Endothelial cell of umbilical vein (primary cell): Measurements from ENCODE around the gene HUS1. TPM values are rescaled to one million over a fixed set of nuclear protein-coding genes. Genes with fewer than 3 reads are reported as not detected.

Experiments used
- BruUV-seq: library from RNA; stranded (reverse); fragments of 400-500 nt; replicated peaks from 2 replicates; lab custom pipeline; 2021; lab: Mats Ljungman, UMichigan
- CTCF ChIA-PET: fragments of 300-600, 350-600 bp; sonication (Branson Sonifier 250); formaldehyde crosslinking; loops from one replicate; lab custom pipeline; 2021; ENCODE audit warnings: antibody characterized with exemption, inconsistent platforms; lab: Charles Lee
- POLR2A ChIA-PET: fragments of 300-600, 350-600 bp; sonication (Branson Sonifier 250); formaldehyde crosslinking; loops from one replicate; lab custom pipeline; 2021; ENCODE audit warnings: antibody characterized with exemption, inconsistent platforms; lab: Charles Lee
- DNase-seq: peaks from one replicate; pipeline ENCODE4 v3.0.0-alpha.2; 2011; ENCODE audit warnings: low read depth, low spot score
- FAIRE-seq: peaks from 2 replicates; lab custom pipeline; 2011; peaks lifted over from hg19 to GRCh38; lab: Jason Lieb, UNC
- H2AFZ ChIP-seq: 2 replicates; pipeline ENCODE4 v1.6.0; 2012; ENCODE audit warnings: low read depth, low read length, control low read depth, inconsistent platforms
- H3K27ac ChIP-seq: 2 replicates; pipeline ENCODE4 v1.5.1; 2011; ENCODE audit warnings: low read depth, mild to moderate bottlenecking, control low read depth, low read length, moderate library complexity; ENCODE audit not compliant: insufficient read depth
- H3K27me3 ChIP-seq, 2 experiments: 2 replicates each; pipeline versions ENCODE4 v1.6.0 to v1.6.1; 2011; ENCODE audit warnings: low read length in 2 of 2, mixed read lengths in 1 of 2; ENCODE audit not compliant: control insufficient read depth in 2 of 2, insufficient read depth in 2 of 2
- H3K36me3 ChIP-seq, 2 experiments: 2 replicates in 1 of 2; 3 replicates in 1 of 2; pipeline ENCODE4 v1.5.1; 2011; ENCODE audit warnings: low read length in 2 of 2, mild to moderate bottlenecking in 1 of 2, moderate library complexity in 1 of 2; ENCODE audit not compliant: control insufficient read depth in 2 of 2, insufficient read depth in 2 of 2; ENCODE audit errors: extremely low read depth in 1 of 2
- H3K4me1 ChIP-seq: 3 replicates; pipeline ENCODE4 v1.5.1; 2011; ENCODE audit warnings: mild to moderate bottlenecking, low read length; ENCODE audit not compliant: control insufficient read depth, insufficient read depth; ENCODE audit errors: extremely low read depth
- H3K4me2 ChIP-seq: 2 replicates; pipeline ENCODE4 v1.6.1; 2011; ENCODE audit warnings: low read length, control low read depth, mixed read lengths; ENCODE audit not compliant: insufficient read depth
- H3K4me3 ChIP-seq, 3 experiments: fragments of 200-600 bp in 1 of 3; sonication (generic), shearing (Covaris generic) in 1 of 3; replicated peaks in 1 of 3; 2 replicates each; pipeline ENCODE4 v1.5.1; 2011 to 2016; ENCODE audit warnings: control low read depth in 3 of 3, low read length in 3 of 3, mild to moderate bottlenecking in 2 of 3, inconsistent platforms in 1 of 3, low read depth in 1 of 3, moderate library complexity in 1 of 3; ENCODE audit not compliant: insufficient read depth in 1 of 3
- H3K79me2 ChIP-seq: 2 replicates; pipeline ENCODE4 v1.6.0; 2012; ENCODE audit warnings: low read length, inconsistent platforms; ENCODE audit not compliant: control insufficient read depth, insufficient read depth
- H3K9ac ChIP-seq: replicated peaks from 2 replicates; pipeline ENCODE3; 2011; ENCODE audit warnings: low read length, control low read depth; ENCODE audit not compliant: insufficient read depth; ENCODE audit errors: extremely low read depth
- H3K9me1 ChIP-seq: replicated peaks from 3 replicates; pipeline ENCODE4 v1.6.0; 2011; ENCODE audit warnings: mild to moderate bottlenecking, low read length; ENCODE audit not compliant: control insufficient read depth, insufficient read depth; ENCODE audit errors: extremely low read depth
- H3K9me3 ChIP-seq: replicated peaks from 2 replicates; pipeline ENCODE4 v1.5.1; 2012; ENCODE audit warnings: low read length, inconsistent platforms; ENCODE audit not compliant: control insufficient read depth, insufficient read depth
- H4K20me1 ChIP-seq: replicated peaks from 2 replicates; pipeline ENCODE3; 2011; ENCODE audit warnings: mild to moderate bottlenecking, low read length; ENCODE audit not compliant: control insufficient read depth, insufficient read depth; ENCODE audit errors: extremely low read depth
- EZH2 ChIP-seq: IDR thresholded peaks from 2 replicates; pipeline ENCODE4 v1.6.1; 2012; ENCODE audit warnings: borderline replicate concordance, low read depth, mild to moderate bottlenecking, moderate library complexity, low read length, inconsistent platforms; ENCODE audit not compliant: severe bottlenecking
- FOS ChIP-seq: IDR thresholded peaks from 2 replicates; pipeline ENCODE4 v1.6.1; 2011; ENCODE audit warnings: mild to moderate bottlenecking, low read length, moderate library complexity, borderline replicate concordance; ENCODE audit not compliant: insufficient read depth
- GATA2 ChIP-seq: IDR thresholded peaks from 2 replicates; pipeline ENCODE4 v1.7.0; 2011; ENCODE audit warnings: low read depth, mild to moderate bottlenecking, moderate library complexity, mixed read lengths, low read length; ENCODE audit not compliant: insufficient read length, insufficient read depth
- JUN ChIP-seq: IDR thresholded peaks from 2 replicates; pipeline ENCODE4 v1.6.1; 2011; ENCODE audit warnings: borderline replicate concordance, low read depth; ENCODE audit not compliant: insufficient read length, insufficient read depth
- MYC ChIP-seq: IDR thresholded peaks from one replicate; pipeline ENCODE4 v1.6.1; 2011; ENCODE audit warnings: mild to moderate bottlenecking, low read depth, low read length
- POLR2A ChIP-seq: IDR thresholded peaks from 2 replicates; pipeline ENCODE4 v1.6.1; 2012; ENCODE audit warnings: low read depth, mild to moderate bottlenecking, control low read depth, low read length
- POLR2AphosphoS5 ChIP-seq: IDR thresholded peaks from 2 replicates; pipeline ENCODE4 v1.6.1; 2012; ENCODE audit warnings: low read depth, mild to moderate bottlenecking, control low read depth, low read length, moderate library complexity; ENCODE audit not compliant: insufficient read depth
- dilution Hi-C: fragments of 300-500 bp; cut with MboI; formaldehyde crosslinking; loops from one replicate; pipeline ENCODE4 v1.15.0; 2019; ENCODE audit warnings: low sequenced_read_pairs; ENCODE audit not compliant: extremely low pct_ligation_motif_present
- intact Hi-C: fragments of 100-400 bp; cut with micrococcal nuclease; formaldehyde crosslinking; loops from one replicate; pipeline ENCODE4 v1.10.0; 2022
- polyA plus RNA-seq, 4 experiments: library from polyadenylated mRNA; depleted of rRNA in 3 of 4; stranded (reverse) in 3 of 4; unstranded in 1 of 4; fragments of >200 nt; gene quantifications; 2 replicates each; pipeline versions ENCODE4 v1.2.1 to v1.2.3, GENCODE V29; 2011 to 2012; ENCODE audit warnings: missing spikeins in 1 of 4
- total RNA-seq: library from RNA; stranded (reverse); gene quantifications from 2 replicates; pipeline ENCODE4 v1.2.3, GENCODE V29; 2021
- TF ChIP-seq, protein P1 (sequence below): IDR thresholded peaks from 2 replicates; pipeline ENCODE4 v1.6.1; 2011; ENCODE audit not compliant: insufficient read depth, insufficient read length
- TF ChIP-seq, protein P2 (sequence below), 2 donors: IDR thresholded peaks; 1 replicate in 1 of 2; 2 replicates in 1 of 2; pipeline ENCODE4 v1.5.1; 2011; ENCODE audit warnings: low read length in 2 of 2, mild to moderate bottlenecking in 2 of 2, moderate library complexity in 2 of 2, control low read depth in 1 of 2, inconsistent platforms in 1 of 2, low read depth in 1 of 2; ENCODE audit not compliant: insufficient read depth in 1 of 2; ENCODE audit errors: extremely low read depth in 1 of 2

Gene HUS1
- total and polyA plus RNA-seq, 2 donors (not counting 3 experiments of a cell fraction or from before 2014, with no cell fraction given), result 21.4 to 49.7 TPM

DNA sequence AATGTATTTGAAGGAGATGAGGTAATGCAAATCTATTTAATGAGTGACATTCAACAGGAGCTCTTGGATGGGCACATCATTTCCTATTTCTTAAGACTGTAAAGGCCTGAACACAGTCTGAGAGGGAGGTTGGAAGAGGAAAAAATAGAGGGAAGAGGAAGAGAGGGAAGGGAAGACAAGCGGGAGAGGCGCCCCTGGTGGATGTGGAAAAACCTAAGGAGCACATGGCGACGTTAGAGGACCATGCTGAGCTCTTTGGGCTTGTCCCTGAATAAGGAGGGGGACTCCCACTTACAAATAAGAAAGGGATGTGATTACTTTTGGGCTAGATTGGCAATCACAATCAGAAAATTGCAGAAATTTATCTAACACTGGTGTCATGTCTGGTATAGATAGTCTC lies 29.8 kb upstream of the HUS1 start:
- intact Hi-C loops (no loop called here), dilution Hi-C loops (no loop called here)
- no peaks in the 10 kb centered on the region for H4K20me1 ChIP-seq
- H2AFZ ChIP-seq, result no peak overlapping the region
- H3K4me3 ChIP-seq, result no peak overlapping the region
- CTCF ChIA-PET, result no interaction called here
- H3K4me2 ChIP-seq, result no peak overlapping the region
- H3K36me3 ChIP-seq, result no peaks in the 10 kb centered on the region
- H3K9ac ChIP-seq, result no peak overlapping the region
- H3K9me3 ChIP-seq, result no peaks in the 10 kb centered on the region
- POLR2A ChIA-PET, result no interaction called here
- DNase-seq (no peak), FAIRE-seq (no peak)
- no TSS peak for BruUV-seq
- H3K79me2 ChIP-seq, result no peaks in the 10 kb centered on the region
- H3K4me1 ChIP-seq, result no peaks in the 10 kb centered on the region
- no peaks in the 10 kb centered on the region for H3K9me1 ChIP-seq
- TF ChIP-seq POLR2AphosphoS5 (no peak), FOS (no peak), POLR2A (no peak), MYC (no peak), EZH2 (no peak), GATA2 (no peak), JUN (no peak)
- TF ChIP-seq, protein P1, sequence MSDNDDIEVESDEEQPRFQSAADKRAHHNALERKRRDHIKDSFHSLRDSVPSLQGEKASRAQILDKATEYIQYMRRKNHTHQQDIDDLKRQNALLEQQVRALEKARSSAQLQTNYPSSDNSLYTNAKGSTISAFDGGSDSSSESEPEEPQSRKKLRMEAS, result no peak
- no peak overlapping the region for H3K27ac ChIP-seq
- H3K27me3 ChIP-seq, result peaks cover 4 to 7% of the 10 kb centered on the region in 2 experiments

DNA sequence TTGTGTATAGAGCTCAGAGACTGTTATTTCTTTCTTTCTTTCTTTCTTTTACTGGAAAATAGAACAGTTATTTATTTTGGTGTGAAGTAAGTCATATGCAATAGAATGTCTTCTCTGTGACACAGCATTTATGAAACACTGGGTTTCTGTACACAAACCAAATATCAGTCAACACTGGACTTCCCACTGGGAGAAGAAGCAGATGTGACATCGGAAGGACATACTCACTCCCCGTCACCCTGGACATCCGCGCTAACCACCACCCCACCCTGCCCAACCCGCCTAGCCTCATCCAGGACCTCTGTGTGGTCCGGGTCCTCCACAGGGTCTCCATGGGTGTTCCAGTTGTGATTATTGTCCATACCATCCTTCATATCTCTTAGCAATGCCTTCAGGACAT lies 27.5 kb upstream of the HUS1 start:
- Histone ChIP-seq H3K4me3 (no peak overlapping the region), H3K36me3 (no peaks in the 10 kb centered on the region), H3K79me2 (no peaks in the 10 kb centered on the region), H3K27me3 (peaks cover 4 to 10% of the 10 kb centered on the region in 2 experiments), H3K9me3 (no peaks in the 10 kb centered on the region), H2AFZ (no peak overlapping the region), H3K4me2 (no peak overlapping the region), H4K20me1 (no peaks in the 10 kb centered on the region), H3K27ac (no peak overlapping the region), H3K4me1 (no peaks in the 10 kb centered on the region), H3K9ac (no peak overlapping the region), H3K9me1 (no peaks in the 10 kb centered on the region)
- intact Hi-C loops (no loop called here), dilution Hi-C loops (no loop called here)
- BruUV-seq, result no TSS peak
- POLR2A ChIA-PET, result no interaction called here
- no peak for DNase-seq
- no peak for FAIRE-seq
- no peak for TF ChIP-seq JUN
- TF ChIP-seq EZH2, result no peak
- no peak for TF ChIP-seq POLR2A
- no peak for TF ChIP-seq POLR2AphosphoS5
- TF ChIP-seq, protein P2, sequence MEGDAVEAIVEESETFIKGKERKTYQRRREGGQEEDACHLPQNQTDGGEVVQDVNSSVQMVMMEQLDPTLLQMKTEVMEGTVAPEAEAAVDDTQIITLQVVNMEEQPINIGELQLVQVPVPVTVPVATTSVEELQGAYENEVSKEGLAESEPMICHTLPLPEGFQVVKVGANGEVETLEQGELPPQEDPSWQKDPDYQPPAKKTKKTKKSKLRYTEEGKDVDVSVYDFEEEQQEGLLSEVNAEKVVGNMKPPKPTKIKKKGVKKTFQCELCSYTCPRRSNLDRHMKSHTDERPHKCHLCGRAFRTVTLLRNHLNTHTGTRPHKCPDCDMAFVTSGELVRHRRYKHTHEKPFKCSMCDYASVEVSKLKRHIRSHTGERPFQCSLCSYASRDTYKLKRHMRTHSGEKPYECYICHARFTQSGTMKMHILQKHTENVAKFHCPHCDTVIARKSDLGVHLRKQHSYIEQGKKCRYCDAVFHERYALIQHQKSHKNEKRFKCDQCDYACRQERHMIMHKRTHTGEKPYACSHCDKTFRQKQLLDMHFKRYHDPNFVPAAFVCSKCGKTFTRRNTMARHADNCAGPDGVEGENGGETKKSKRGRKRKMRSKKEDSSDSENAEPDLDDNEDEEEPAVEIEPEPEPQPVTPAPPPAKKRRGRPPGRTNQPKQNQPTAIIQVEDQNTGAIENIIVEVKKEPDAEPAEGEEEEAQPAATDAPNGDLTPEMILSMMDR (IDR thresholded peaks at IDR 0.05; ENCODE audit: extremely low read depth in 1 of 2, insufficient read depth in 1 of 2, low read depth in 1 of 2, low read length in 2 of 2), result no peak
- TF ChIP-seq MYC, result no peak
- no peak for TF ChIP-seq FOS
- TF ChIP-seq, protein P1, result no peak
- TF ChIP-seq GATA2, result no peak
- CTCF ChIA-PET, result no interaction called here
